ENCODE data around the gene AQP1.

AQP1 gene

GRCh38 chr7:30971440-30971839 lies 59.8 kb downstream of the AQP1 start:
- no peak for DNase-seq (ENCODE audit: low read depth in 3 of 3, low spot score in 1 of 3)

- no peak for DNase-seq (ENCODE audit: low read depth in 3 of 3, low spot score in 1 of 3)
Observed at GRCh38 chr7:30971840-30972563, 60.3 kb downstream of the AQP1 start.

- no peak for DNase-seq (ENCODE audit: low read depth in 3 of 3, low spot score in 1 of 3)
Observed at GRCh38 chr7:30973292-30973691, 61.6 kb downstream of the AQP1 start.

GRCh38 chr7:30973791-30974604 lies 62.3 kb downstream of the AQP1 start:
- DNase-seq (ENCODE audit: low read depth in 3 of 3, low spot score in 1 of 3), result no peak

GRCh38 chr7:30974605-30975255 lies 63.1 kb downstream of the AQP1 start:
- no peak for DNase-seq (ENCODE audit: low read depth in 3 of 3, low spot score in 1 of 3)

Measured in stimulated activated CD4-positive, alpha-beta T cell treated with anti-CD3 and anti-CD28 coated beads, TNF-alpha, amount 100 ng/mL, for 1 hour (primary cell).